GM12865 (cell line): ENCODE results near the gene AMIGO3.

ENCODE experiments used
- DNase-seq: peaks from one replicate; pipeline ENCODE4 v3.0.0; 2010; ENCODE audit warnings: low read depth
- H3K4me3 ChIP-seq: 2 replicates; pipeline ENCODE4 v1.5.1; 2011; ENCODE audit warnings: mild to moderate bottlenecking, low read depth, low read length, control low read depth
- CTCF ChIP-seq: IDR thresholded peaks from 2 replicates; pipeline ENCODE4 v1.5.1; 2011; ENCODE audit warnings: low read length, control low read depth, low read depth, inconsistent platforms; ENCODE audit not compliant: insufficient read depth; ENCODE audit errors: missing control alignments

The AMIGO3 gene

DNA sequence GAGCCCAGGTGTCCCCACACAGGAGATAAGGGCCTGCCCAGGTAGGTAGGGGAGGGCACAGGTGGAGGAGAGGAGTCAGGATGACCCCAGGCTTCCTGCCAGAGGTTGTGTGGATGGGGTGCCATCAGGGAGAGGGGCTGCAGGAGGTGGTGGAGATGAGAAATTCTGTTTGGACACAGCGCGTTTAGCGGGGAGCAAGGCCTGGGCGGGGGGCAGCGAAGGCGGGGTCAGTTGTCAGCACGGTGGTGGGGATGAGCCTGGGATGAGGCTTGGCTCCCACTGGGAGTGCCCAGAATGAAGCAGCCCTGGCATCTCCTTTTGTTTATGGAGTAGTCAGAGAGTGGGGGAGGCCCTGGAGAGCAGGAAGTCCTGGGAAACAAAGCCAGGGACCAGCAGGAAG lies 15.5 kb downstream of the AMIGO3 start:
- no peak overlapping the region for H3K4me3 ChIP-seq
- DNase-seq: no peak
- no peak for TF ChIP-seq CTCF

- H3K4me3 ChIP-seq: no peak overlapping the region
- TF ChIP-seq CTCF: peak; percentile 87
- DNase-seq: peak; percentile 74
These were observed 16.0 kb downstream of the AMIGO3 start for GRCh38 chr3:49703443-49703927.

DNA sequence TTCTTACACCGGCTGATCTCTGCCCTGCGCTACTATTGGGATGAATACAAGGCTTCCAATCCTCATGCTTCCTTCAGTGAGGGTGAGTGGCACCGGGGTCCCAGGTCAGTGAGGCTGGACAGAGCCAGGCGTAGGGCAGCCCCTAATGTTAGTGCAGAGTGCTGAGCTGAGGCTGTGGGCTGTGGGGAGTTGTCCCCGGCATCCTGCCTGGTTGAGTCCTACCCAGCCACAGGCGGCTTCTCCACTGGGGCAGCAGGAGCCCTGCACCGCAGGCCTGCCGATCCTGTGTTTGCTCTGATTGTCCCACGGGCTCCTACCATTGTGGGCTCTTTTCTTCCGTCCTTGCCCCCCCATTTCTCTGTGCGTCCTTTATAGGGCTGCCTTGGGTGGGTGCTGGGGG lies 16.8 kb downstream of the AMIGO3 start:
- H3K4me3 ChIP-seq: no peak overlapping the region
- TF ChIP-seq CTCF: no peak

DNA sequence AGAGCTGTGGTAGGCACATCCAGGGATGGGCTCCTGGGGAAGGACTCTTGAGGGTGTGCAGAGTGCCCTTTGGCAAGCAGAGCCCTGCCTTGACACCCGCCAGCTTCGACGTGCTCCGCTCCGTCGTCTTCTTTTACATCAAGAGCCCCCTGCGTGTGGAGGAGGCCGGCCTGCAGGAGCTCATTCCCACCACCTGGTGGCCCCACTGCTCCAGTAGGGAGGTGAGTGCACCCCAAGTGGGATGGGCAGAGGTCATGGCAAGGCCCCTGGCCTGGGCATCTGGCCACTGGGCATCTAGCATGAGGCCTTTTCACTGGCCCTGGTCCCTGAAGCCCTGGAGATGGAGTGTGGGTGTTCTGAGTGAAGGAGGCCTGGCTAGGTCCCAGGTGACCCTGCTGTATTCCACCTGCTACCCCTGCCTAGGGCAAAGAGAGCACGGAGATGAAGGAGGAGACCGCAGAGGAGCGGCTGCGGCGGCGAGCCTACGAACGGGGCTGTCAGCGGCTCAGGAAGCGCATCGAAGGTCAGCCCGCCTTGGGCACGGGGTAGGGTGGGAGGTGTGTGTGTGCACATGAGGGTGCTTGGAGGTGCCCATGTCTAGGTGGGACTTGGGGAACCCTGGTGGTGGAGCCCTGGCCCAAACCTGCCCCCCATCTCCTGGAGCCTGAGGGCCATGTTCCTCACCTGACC lies 18.0 kb downstream of the AMIGO3 start:
- DNase-seq: no peak
- peak; percentile 31 for TF ChIP-seq CTCF
- no peak overlapping the region for H3K4me3 ChIP-seq

More for the DNA sequence above, 16.8 kb downstream of the AMIGO3 start:
- DNase-seq: no peak

- no peak for DNase-seq
- H3K4me3 ChIP-seq: no peak overlapping the region
- no peak for TF ChIP-seq CTCF
These were observed 18.9 kb downstream of the AMIGO3 start for GRCh38 chr3:49700453-49701128.

GRCh38 chr3:49700014-49700413 lies 19.5 kb downstream of the AMIGO3 start:
- no peak overlapping the region for H3K4me3 ChIP-seq
- DNase-seq: no peak
- no peak for TF ChIP-seq CTCF
